Activated CD8-positive, alpha-beta T cell treated with anti-CD3 and anti-CD28 coated beads for 36 hours (primary cell): ENCODE results near the gene PEBP1. TPM values are rescaled to one million over a fixed set of nuclear protein-coding genes. Genes with fewer than 3 reads are reported as not detected.

ENCODE experiments used
- ATAC-seq: fragments of 200-7000 bp; cut with Tn5 transposase; one replicate; pipeline ENCODE4 v1.10.0; 2021; ENCODE audit warnings: mild to moderate bottlenecking, moderate library complexity
- CTCF ChIA-PET: fragments of 350-600 bp; sonication (Branson Sonifier 250); formaldehyde crosslinking; loops from one replicate; lab custom pipeline; 2021; ENCODE audit warnings: antibody characterized with exemption; lab: Charles Lee
- POLR2A ChIA-PET: fragments of 350-600 bp; sonication (Branson Sonifier 250); formaldehyde crosslinking; loops from one replicate; lab custom pipeline; 2021; ENCODE audit warnings: antibody characterized with exemption; lab: Charles Lee
- DNase-seq: peaks from one replicate; pipeline ENCODE4 v3.0.0-alpha.2; 2020
- H3K27ac Mint-ChIP-seq: one replicate; pipeline ENCODE4 v1.8.0; 2021; ENCODE audit warnings: mild to moderate bottlenecking, mixed read lengths
- H3K27me3 Mint-ChIP-seq: one replicate; pipeline ENCODE4 v1.8.0; 2021; ENCODE audit warnings: mixed read lengths
- H3K36me3 Mint-ChIP-seq: one replicate; pipeline ENCODE4 v1.8.0; 2021; ENCODE audit warnings: low read depth, mixed read lengths
- H3K4me1 Mint-ChIP-seq: one replicate; pipeline ENCODE4 v1.8.0; 2021; ENCODE audit warnings: low read depth, mixed read lengths
- H3K4me3 Mint-ChIP-seq: one replicate; pipeline ENCODE4 v1.8.0; 2021; ENCODE audit warnings: mild to moderate bottlenecking, moderate library complexity, mixed read lengths
- H3K9me3 Mint-ChIP-seq: one replicate; pipeline ENCODE4 v1.8.0; 2021; ENCODE audit warnings: mixed read lengths
- CTCF ChIP-seq: fragments of 200-600 bp; IDR thresholded peaks from one replicate; pipeline ENCODE4 v1.8.0; 2022; ENCODE audit warnings: antibody characterized with exemption, mild to moderate bottlenecking
- intact Hi-C: fragments of 100-400 bp; cut with micrococcal nuclease; formaldehyde crosslinking; loops from one replicate; pipeline ENCODE4 v1.10.0; 2022
- total RNA-seq, 2 experiments: library from RNA; stranded (reverse); gene quantifications; one replicate each; pipeline ENCODE4 v1.2.3, GENCODE V29; 2021

The PEBP1 gene
- total RNA-seq, 2 experiments from 2014 or later: 122 to 128 TPM

GRCh38 chr12:118137148-118137678 lies 1.3 kb downstream of the PEBP1 start:
- Mint-ChIP-seq H3K4me3 (peak overlapping the region; percentile 93), H3K9me3 (no peaks in the 10 kb centered on the region), H3K36me3 (peaks cover 39% of the 10 kb centered on the region), H3K4me1 (peaks cover 27% of the 10 kb centered on the region), H3K27ac (peak overlapping the region; percentile 83), H3K27me3 (no peaks in the 10 kb centered on the region)
- POLR2A ChIA-PET: interaction anchor here (1.5 to 2.1 kb wide), 5 partner anchors 10 to 241 kb away, joined by 4 to 10 read pairs (median 6); no protein-coding TSS in a partner anchor
- intact Hi-C loops: loop anchor here (10.0 kb wide), 1 partner anchor 238 kb away; the partner anchor contains the start of genes SUDS3 and TAOK3
- no peak for TF ChIP-seq CTCF
- ATAC-seq (no peak), DNase-seq (no peak)
- CTCF ChIA-PET: interaction anchor here (1.1 to 3.2 kb wide), 5 partner anchors 16 to 239 kb away, joined by 3 to 17 read pairs (median 7); partner anchors contain the start of gene SUDS3

DNA sequence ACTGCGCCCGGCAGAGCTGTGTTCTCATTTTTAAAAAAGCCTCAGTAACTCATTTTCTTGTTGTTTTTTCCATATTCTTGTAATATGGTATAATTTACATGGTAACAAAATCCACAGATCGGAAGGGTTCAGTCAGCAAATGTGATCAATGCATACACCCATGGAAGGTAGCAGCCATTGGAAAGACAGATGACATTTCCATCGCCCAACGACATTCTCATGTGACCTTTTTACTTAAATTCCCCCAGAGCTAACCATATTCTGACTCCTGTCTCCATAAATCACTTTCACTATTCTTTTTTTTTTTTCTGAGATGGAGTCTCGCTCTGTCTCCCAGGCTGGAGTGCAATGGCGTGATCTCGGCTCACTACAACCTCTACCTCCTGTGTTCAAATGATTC lies 4.9 kb downstream of the PEBP1 start:
- H3K36me3 Mint-ChIP-seq: peaks cover 61% of the 10 kb centered on the region
- H3K9me3 Mint-ChIP-seq: no peaks in the 10 kb centered on the region
- TF ChIP-seq CTCF: no peak
- H3K4me3 Mint-ChIP-seq: no peak overlapping the region
- no peak overlapping the region for H3K27ac Mint-ChIP-seq
- DNase-seq (no peak), ATAC-seq (no peak)
- CTCF ChIA-PET: interaction anchor here (1.2 to 2.4 kb wide), 5 partner anchors 13 to 291 kb away, joined by 3 to 13 read pairs (median 4); no protein-coding TSS in a partner anchor
- H3K4me1 Mint-ChIP-seq: peaks cover 34% of the 10 kb centered on the region
- intact Hi-C loops: no loop called here
- POLR2A ChIA-PET: interaction anchor here (1.4 to 1.9 kb wide), 2 partner anchors 10 to 233 kb away, joined by 6 to 7 read pairs; no protein-coding TSS in a partner anchor
- no peaks in the 10 kb centered on the region for H3K27me3 Mint-ChIP-seq

DNA sequence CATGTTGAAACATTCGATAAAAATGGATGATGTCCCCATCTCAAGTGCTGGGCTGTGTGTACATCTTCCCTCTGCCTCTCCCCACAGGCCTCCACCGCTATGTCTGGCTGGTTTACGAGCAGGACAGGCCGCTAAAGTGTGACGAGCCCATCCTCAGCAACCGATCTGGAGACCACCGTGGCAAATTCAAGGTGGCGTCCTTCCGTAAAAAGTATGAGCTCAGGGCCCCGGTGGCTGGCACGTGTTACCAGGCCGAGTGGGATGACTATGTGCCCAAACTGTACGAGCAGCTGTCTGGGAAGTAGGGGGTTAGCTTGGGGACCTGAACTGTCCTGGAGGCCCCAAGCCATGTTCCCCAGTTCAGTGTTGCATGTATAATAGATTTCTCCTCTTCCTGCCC lies 8.6 kb downstream of the PEBP1 start:
- POLR2A ChIA-PET: interaction anchor here (0.6 kb wide), 1 partner anchor 100 kb away, joined by 3 read pairs; no protein-coding TSS in a partner anchor
- TF ChIP-seq CTCF: no peak
- CTCF ChIA-PET: no interaction called here
- no peak overlapping the region for H3K4me3 Mint-ChIP-seq
- DNase-seq (no peak), ATAC-seq (no peak)
- intact Hi-C loops: no loop called here
- peaks cover 59% of the 10 kb centered on the region for H3K36me3 Mint-ChIP-seq
- H3K4me1 Mint-ChIP-seq: peaks cover 16% of the 10 kb centered on the region
- H3K27me3 Mint-ChIP-seq: no peaks in the 10 kb centered on the region
- peak overlapping the region; percentile 72 for H3K27ac Mint-ChIP-seq
- no peaks in the 10 kb centered on the region for H3K9me3 Mint-ChIP-seq

DNA sequence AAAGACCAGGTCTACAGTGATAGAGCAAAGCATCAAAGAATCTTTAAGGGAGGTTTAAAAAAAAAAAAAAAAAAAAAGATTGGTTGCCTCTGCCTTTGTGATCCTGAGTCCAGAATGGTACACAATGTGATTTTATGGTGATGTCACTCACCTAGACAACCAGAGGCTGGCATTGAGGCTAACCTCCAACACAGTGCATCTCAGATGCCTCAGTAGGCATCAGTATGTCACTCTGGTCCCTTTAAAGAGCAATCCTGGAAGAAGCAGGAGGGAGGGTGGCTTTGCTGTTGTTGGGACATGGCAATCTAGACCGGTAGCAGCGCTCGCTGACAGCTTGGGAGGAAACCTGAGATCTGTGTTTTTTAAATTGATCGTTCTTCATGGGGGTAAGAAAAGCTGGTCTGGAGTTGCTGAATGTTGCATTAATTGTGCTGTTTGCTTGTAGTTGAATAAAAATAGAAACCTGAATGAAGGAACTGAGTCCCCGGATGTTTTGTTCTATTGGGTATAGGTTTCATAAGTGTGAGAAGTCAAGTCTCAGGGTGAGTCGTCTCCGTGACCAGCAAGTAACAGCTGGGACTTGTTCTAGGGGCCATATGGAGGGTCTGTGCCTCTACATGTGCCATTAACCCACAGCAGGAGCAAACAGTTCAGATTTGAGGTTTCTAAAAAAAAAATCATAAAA lies 9.3 kb downstream of the PEBP1 start:
- peaks cover 52% of the 10 kb centered on the region for H3K36me3 Mint-ChIP-seq
- H3K4me1 Mint-ChIP-seq: peaks cover 12% of the 10 kb centered on the region
- CTCF ChIA-PET: no interaction called here

More for the DNA sequence above, 9.3 kb downstream of the PEBP1 start:
- H3K4me3 Mint-ChIP-seq: no peak overlapping the region
- intact Hi-C loops: no loop called here
- ATAC-seq (no peak), DNase-seq (no peak)
- peak overlapping the region; percentile 72 for H3K27ac Mint-ChIP-seq
- no peaks in the 10 kb centered on the region for H3K9me3 Mint-ChIP-seq
- no peak for TF ChIP-seq CTCF
- no peaks in the 10 kb centered on the region for H3K27me3 Mint-ChIP-seq
- POLR2A ChIA-PET: interaction anchor here (0.6 kb wide), 1 partner anchor 101 kb away, joined by 3 read pairs; no protein-coding TSS in a partner anchor
